ENCODE data around the gene TRIP4. TPM values are rescaled to one million over a fixed set of nuclear protein-coding genes. Genes with fewer than 3 reads are reported as not detected.

Gene TRIP4
- total RNA-seq, 4 donors from 2014 or later: 16.9 to 53.3 (median 23.9) TPM

- DNase-seq: no peak
- intact Hi-C loops (cut with DNase I; ENCODE audit: low total_unique reads) (no loop called here), in situ Hi-C loops (cut with MboI; ENCODE audit: low pct_ligation_motif_present in 1 of 4, low pct_unique_long_range_greater_than_20kb in 1 of 4, low sequenced_read_pairs in 3 of 4) (no loop called here)
- Histone ChIP-seq H3K4me1 (peaks cover 0 to 36% (median 12%) of the 10 kb centered on the region in 4 donors), H3K27ac (peak overlapping the region in 1 of 4 donors; percentile 0), H3K9me3 (no peaks in the 10 kb centered on the region), H3K36me3 (peaks cover 0 to 3% (median 0%) of the 10 kb centered on the region in 4 donors), H3K27me3 (no peaks in the 10 kb centered on the region), H3K4me3 (no peak overlapping the region)
- TF ChIP-seq POLR2AphosphoS5 (IDR thresholded peaks at IDR 0.05) (no peak), POLR2A (IDR thresholded peaks at IDR 0.05) (no peak), EP300 (IDR thresholded peaks at IDR 0.05; ENCODE audit: low read depth) (no peak), CTCF (IDR thresholded peaks at IDR 0.05) (no peak)
- WGBS, 2 donors (ENCODE audit: low coverage in 1 of 2): 93 to 100% methylated on average over 1 of the region's 1 CpG
Measured at GRCh38 chr15:64453689-64454037, 66.0 kb downstream of the TRIP4 start.

- peaks cover 0 to 38% (median 12%) of the 10 kb centered on the region in 4 donors for H3K4me1 ChIP-seq
- intact Hi-C loops (cut with DNase I; ENCODE audit: low total_unique reads) (no loop called here), in situ Hi-C loops (cut with MboI; ENCODE audit: low pct_ligation_motif_present in 1 of 4, low pct_unique_long_range_greater_than_20kb in 1 of 4, low sequenced_read_pairs in 3 of 4) (no loop called here)
- no peaks in the 10 kb centered on the region for H3K27me3 ChIP-seq
- no peak overlapping the region for H3K27ac ChIP-seq
- no peak overlapping the region for H3K4me3 ChIP-seq
- no peaks in the 10 kb centered on the region for H3K9me3 ChIP-seq
- TF ChIP-seq EP300 (IDR thresholded peaks at IDR 0.05; ENCODE audit: low read depth) (no peak), POLR2AphosphoS5 (IDR thresholded peaks at IDR 0.05) (no peak), POLR2A (IDR thresholded peaks at IDR 0.05) (no peak), CTCF (IDR thresholded peaks at IDR 0.05) (no peak)
- no peaks in the 10 kb centered on the region for H3K36me3 ChIP-seq
- DNase-seq: no peak
Measured at GRCh38 chr15:64454282-64454681, 66.6 kb downstream of the TRIP4 start.

GRCh38 chr15:64455961-64456371 lies 68.3 kb downstream of the TRIP4 start:
- WGBS, 2 donors (ENCODE audit: low coverage in 1 of 2): 50 to 70% methylated on average over 1 to 3 of the region's 3 CpGs
- TF ChIP-seq POLR2AphosphoS5 (IDR thresholded peaks at IDR 0.05) (no peak), POLR2A (IDR thresholded peaks at IDR 0.05) (no peak), EP300 (IDR thresholded peaks at IDR 0.05; ENCODE audit: low read depth) (no peak), CTCF (IDR thresholded peaks at IDR 0.05) (no peak)
- Histone ChIP-seq H3K27ac (peak overlapping the region; percentile 19 to 51 (median 31)), H3K9me3 (no peaks in the 10 kb centered on the region), H3K36me3 (no peaks in the 10 kb centered on the region), H3K27me3 (no peaks in the 10 kb centered on the region), H3K4me3 (no peak overlapping the region), H3K4me1 (peaks cover 0 to 48% (median 17%) of the 10 kb centered on the region in 4 donors)
- intact Hi-C loops (cut with DNase I; ENCODE audit: low total_unique reads): no loop called here
- DNase-seq: peak; percentile 20
- in situ Hi-C loops (cut with MboI; ENCODE audit: low pct_ligation_motif_present in 1 of 4, low pct_unique_long_range_greater_than_20kb in 1 of 4, low sequenced_read_pairs in 3 of 4): no loop called here

GRCh38 chr15:64456634-64457108 lies 69.0 kb downstream of the TRIP4 start:
- Histone ChIP-seq H3K27me3 (no peaks in the 10 kb centered on the region), H3K27ac (peak overlapping the region; percentile 19 to 51 (median 34)), H3K9me3 (no peaks in the 10 kb centered on the region), H3K4me1 (peaks cover 1 to 51% (median 21%) of the 10 kb centered on the region in 4 donors), H3K36me3 (no peaks in the 10 kb centered on the region), H3K4me3 (no peak overlapping the region)
- DNase-seq: no peak
- in situ Hi-C loops (cut with MboI; ENCODE audit: low pct_ligation_motif_present in 1 of 4, low pct_unique_long_range_greater_than_20kb in 1 of 4, low sequenced_read_pairs in 3 of 4) (no loop called here), intact Hi-C loops (cut with DNase I; ENCODE audit: low total_unique reads) (no loop called here)
- TF ChIP-seq CTCF (IDR thresholded peaks at IDR 0.05) (no peak), EP300 (IDR thresholded peaks at IDR 0.05; ENCODE audit: low read depth) (no peak), POLR2A (IDR thresholded peaks at IDR 0.05) (no peak), POLR2AphosphoS5 (IDR thresholded peaks at IDR 0.05) (no peak)
- 50 to 79% methylated on average over 1 of the region's 1 CpG for WGBS, 2 donors (ENCODE audit: low coverage in 1 of 2)

Data from transverse colon (tissue), 4 donors.